ENCODE data around the gene GGT1. TPM values are rescaled to one million over a fixed set of nuclear protein-coding genes. Genes with fewer than 3 reads are reported as not detected.
"Not testable (repeated sequence)": the region's sequence is repeated elsewhere in the genome, so short reads cannot be mapped to it uniquely, and the experiment has no call there.

Gene GGT1
- total RNA-seq, 6 donors from 2014 or later, result 57.4 to 220 (median 117) TPM

DNA sequence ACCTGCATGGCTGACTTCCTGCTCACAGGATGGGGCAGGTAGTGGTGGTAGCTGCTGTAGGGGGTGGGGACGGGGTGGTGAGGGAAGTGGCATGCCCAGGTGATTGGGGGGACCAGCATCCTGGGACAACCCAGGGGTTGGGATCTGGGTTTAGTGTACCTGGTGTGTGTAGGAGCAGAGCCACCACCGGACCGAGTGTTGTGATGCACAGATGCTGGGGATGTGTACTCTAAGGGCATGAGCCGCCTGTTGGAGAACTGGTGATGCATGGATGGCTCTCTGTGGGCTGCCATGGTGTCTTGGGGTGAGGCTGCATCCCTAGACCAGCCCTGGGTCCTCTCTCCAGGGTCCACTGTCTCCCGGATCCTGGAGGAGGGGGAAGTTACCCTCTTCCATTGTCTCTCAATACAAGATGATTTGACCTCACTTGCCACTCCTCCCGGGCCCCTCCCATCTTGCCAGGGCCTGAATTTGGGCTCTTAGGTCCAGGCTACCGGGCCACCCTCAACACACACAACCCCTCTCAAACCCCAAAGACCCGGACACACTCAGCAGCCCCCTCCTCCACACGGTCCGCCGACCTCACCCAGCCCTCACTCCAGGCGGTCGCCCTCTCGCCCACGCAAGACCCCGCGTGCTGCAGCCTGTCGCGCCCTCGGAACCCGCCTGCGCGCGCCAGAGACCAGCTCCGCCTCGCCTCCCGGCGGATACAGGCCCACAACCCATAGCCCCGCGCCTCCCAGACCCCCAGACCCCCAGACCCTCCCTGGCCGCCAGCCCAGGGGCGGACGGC, 10.7 kb upstream of the GGT1 start:
- Histone ChIP-seq H3K27me3 (no peaks in the 10 kb centered on the region), H3K9me3 (no peaks in the 10 kb centered on the region), H3K4me1 (peaks cover 10 to 31% (median 20%) of the 10 kb centered on the region in 4 donors), H3K4me3 (peak overlapping the region; percentile 59 to 83 (median 73)), H3K36me3 (peaks cover 0 to 10% (median 5%) of the 10 kb centered on the region in 4 donors), H3K27ac (peak overlapping the region; percentile 63 to 81 (median 76))
- 6 to 36% methylated on average over 9 to 20 of the region's 33 CpGs for WGBS, 2 donors
- peak in 1 of 2 donors; percentile 9 for ATAC-seq (ENCODE audit: low FRiP score in 2 of 2)
- DNase-seq, result no peak
- TF ChIP-seq, protein P1, sequence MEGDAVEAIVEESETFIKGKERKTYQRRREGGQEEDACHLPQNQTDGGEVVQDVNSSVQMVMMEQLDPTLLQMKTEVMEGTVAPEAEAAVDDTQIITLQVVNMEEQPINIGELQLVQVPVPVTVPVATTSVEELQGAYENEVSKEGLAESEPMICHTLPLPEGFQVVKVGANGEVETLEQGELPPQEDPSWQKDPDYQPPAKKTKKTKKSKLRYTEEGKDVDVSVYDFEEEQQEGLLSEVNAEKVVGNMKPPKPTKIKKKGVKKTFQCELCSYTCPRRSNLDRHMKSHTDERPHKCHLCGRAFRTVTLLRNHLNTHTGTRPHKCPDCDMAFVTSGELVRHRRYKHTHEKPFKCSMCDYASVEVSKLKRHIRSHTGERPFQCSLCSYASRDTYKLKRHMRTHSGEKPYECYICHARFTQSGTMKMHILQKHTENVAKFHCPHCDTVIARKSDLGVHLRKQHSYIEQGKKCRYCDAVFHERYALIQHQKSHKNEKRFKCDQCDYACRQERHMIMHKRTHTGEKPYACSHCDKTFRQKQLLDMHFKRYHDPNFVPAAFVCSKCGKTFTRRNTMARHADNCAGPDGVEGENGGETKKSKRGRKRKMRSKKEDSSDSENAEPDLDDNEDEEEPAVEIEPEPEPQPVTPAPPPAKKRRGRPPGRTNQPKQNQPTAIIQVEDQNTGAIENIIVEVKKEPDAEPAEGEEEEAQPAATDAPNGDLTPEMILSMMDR (IDR thresholded peaks at IDR 0.05), result no peak
- TF ChIP-seq POLR2AphosphoS5 (IDR thresholded peaks at IDR 0.05), result no peak
- no peak for TF ChIP-seq EP300 (IDR thresholded peaks at IDR 0.05)
- no peak for TF ChIP-seq POLR2A (IDR thresholded peaks at IDR 0.05)

DNA sequence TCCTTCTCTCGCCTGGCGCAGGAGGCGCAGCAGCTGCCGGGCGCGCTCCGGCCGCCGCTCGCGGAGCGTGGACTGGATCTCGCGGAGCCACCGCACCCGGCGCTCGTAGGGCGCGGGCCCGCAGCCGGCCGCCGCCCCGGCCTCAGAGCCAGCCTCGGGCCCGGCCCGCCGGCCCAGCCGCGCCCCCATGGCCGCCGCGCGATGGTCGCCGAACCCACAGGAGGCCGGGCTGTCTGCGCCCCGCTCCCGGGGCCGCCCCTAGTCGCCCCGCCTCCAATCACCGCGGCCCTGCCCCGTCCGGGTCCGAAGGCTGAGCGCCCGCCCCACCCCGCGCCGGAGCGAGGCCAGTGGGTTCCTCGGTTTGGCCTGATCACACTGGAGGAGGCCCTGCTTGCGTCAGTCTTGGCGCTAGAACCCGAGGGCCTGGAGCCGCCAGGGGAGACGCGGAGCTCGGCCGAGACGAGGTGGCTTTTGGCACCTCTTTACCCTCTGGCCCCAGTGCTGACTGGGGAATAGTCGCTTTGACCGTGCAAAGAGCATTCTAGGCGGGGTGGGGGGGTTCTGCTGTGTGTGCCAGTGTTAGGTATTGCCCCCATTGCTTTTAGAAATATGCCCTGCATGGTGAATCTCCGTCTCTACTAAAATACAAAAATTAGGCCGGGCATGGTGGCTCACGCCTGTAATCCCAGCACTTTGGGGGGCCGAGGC, 10.0 kb upstream of the GGT1 start, which contains the start of gene LRRC75B:
LRRC75B (minus strand) TSS at position 223 of the 708 bp plus-strand sequence; CDS start at position 189, 34 bp downstream.
- DNase-seq (peak; percentile 90 to 97), ATAC-seq (ENCODE audit: low FRiP score in 2 of 2) (peak; percentile 82 to 95)
- peak within 1 kb of the TSS; percentile 59 to 83 (median 73) for H3K4me3 ChIP-seq
- H3K27me3 ChIP-seq, result no peaks in the 10 kb centered on the region
- H3K4me1 ChIP-seq, result peaks cover 10 to 31% (median 20%) of the 10 kb centered on the region in 4 donors
- H3K36me3 ChIP-seq, result peaks cover 0 to 9% (median 3%) of the 10 kb centered on the region in 4 donors
- TF ChIP-seq, protein P1 (IDR thresholded peaks at IDR 0.05), result peak in 1 of 6 experiments; percentile 11
- no peak for TF ChIP-seq EP300 (IDR thresholded peaks at IDR 0.05)
- TF ChIP-seq POLR2A (IDR thresholded peaks at IDR 0.05), result peak in 1 of 4 donors; percentile 56
- peak; percentile 37 to 42 for TF ChIP-seq POLR2AphosphoS5 (IDR thresholded peaks at IDR 0.05)
- WGBS, 2 donors, result 14 to 62% methylated on average over 5 to 22 of the region's 72 CpGs
- no peaks in the 10 kb centered on the region for H3K9me3 ChIP-seq
- H3K27ac ChIP-seq, result peak within 1 kb of the TSS; percentile 63 to 81 (median 76)

DNA sequence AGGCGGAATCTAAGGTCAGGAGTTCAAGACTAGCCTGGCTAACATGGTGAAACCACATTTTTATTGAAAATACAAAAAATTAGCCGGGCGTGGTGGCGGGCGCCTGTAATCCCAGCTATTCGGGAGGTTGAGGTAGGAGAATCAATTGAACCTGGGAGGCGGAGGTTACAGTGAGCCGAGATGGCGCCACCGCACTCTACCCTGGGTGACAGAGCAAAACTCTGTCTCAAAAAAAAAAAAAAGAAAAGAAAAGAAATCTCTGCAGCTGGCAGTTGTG, 9.5 kb upstream of the GGT1 start:
- H3K27ac ChIP-seq, result peak overlapping the region; percentile 60 to 81 (median 76)
- not testable (repeated sequence) for ATAC-seq (ENCODE audit: low FRiP score in 2 of 2); H3K36me3 ChIP-seq; DNase-seq; H3K27me3 ChIP-seq; H3K9me3 ChIP-seq
- 90 to 92% methylated on average over 10 of the region's 10 CpGs for WGBS, 2 donors
- H3K4me3 ChIP-seq, result peak overlapping the region in 3 of 4 donors; percentile 59 to 83 (median 72)
- peaks cover 10 to 31% (median 20%) of the 10 kb centered on the region in 4 donors for H3K4me1 ChIP-seq

DNA sequence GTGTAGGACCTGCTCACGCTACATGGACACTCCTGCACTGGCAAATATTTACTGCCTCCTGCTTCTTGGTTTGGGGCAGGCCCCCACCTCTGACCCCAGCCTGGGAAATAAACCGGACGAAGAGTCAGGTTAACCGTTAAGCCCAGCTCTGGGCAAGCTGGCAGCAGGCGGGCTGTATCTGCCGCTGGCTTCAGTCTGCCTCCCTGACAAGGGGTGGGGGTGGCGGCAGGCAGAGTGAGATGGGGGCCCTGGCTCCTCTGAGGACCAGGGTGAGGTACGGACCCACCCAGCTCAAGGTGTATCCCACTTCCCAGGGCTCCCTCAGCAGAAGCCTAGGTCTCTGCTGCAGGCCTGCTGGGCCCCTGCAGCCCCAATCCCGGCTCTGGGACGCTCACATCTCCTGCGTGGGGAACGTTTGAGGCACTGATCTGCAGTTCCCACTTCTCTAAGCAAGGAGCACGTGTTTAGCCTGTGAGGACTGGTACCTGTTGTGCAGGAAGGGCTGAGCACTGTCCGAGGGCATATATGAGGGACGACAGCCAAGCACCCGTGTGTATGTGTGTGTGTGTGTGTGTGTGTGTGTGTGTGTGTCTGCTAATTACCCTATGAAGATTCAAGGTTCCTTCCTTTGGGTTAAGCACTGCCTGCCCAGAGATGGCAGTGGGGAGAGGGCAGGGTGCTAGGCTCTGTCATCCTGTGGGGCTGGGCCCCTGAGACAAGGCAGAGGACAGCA, 9.0 kb upstream of the GGT1 start:
- Histone ChIP-seq H3K36me3 (peaks cover 0 to 3% (median 0%) of the 10 kb centered on the region in 4 donors), H3K4me3 (no peak overlapping the region), H3K4me1 (peaks cover 10 to 31% (median 20%) of the 10 kb centered on the region in 4 donors), H3K27ac (peak overlapping the region in 1 of 4 donors; percentile 75), H3K9me3 (no peaks in the 10 kb centered on the region), H3K27me3 (no peaks in the 10 kb centered on the region)
- WGBS, 2 donors, result 61 to 70% methylated on average over 2 to 16 of the region's 16 CpGs
- no peak for DNase-seq
- ATAC-seq (ENCODE audit: low FRiP score in 2 of 2), result peak in 1 of 2 donors; percentile 9
- no peak for TF ChIP-seq POLR2A (IDR thresholded peaks at IDR 0.05)
- TF ChIP-seq POLR2AphosphoS5 (IDR thresholded peaks at IDR 0.05), result no peak
- TF ChIP-seq, protein P1 (IDR thresholded peaks at IDR 0.05), result no peak
- TF ChIP-seq EP300 (IDR thresholded peaks at IDR 0.05), result no peak
